Heart right ventricle (tissue), 16 donors: ENCODE results near the gene FAF1. TPM values are rescaled to one million over a fixed set of nuclear protein-coding genes. Genes with fewer than 3 reads are reported as not detected.

Experiments used
- ATAC-seq, 8 donors: fragments of 200-7000 bp; cut with Tn5 transposase; one replicate each; pipeline ENCODE4 v1.9.1; 2020; ENCODE audit warnings: mild to moderate bottlenecking in 8 of 8, moderate library complexity in 8 of 8, moderate number of reproducible peaks in 1 of 8
- DNase-seq, 2 donors: peaks; one replicate each; pipeline ENCODE4 v3.0.0-alpha.2; 2020
- H3K27ac ChIP-seq, 10 donors: fragments of 200-600 bp; sonication (generic) in 2 of 10; one replicate each; pipeline versions ENCODE4 v1.5.0 to v1.8.0; 2020 to 2022; ENCODE audit warnings: mild to moderate bottlenecking in 3 of 10
- H3K27me3 ChIP-seq, 7 donors: fragments of 200-600 bp; one replicate each; pipeline ENCODE4 v1.8.0; 2021 to 2022; ENCODE audit warnings: mild to moderate bottlenecking in 2 of 7
- H3K36me3 ChIP-seq, 9 donors: fragments of 200-600 bp; sonication (generic) in 1 of 9; one replicate each; pipeline versions ENCODE4 v1.5.0 to v1.8.0; 2020 to 2022; ENCODE audit warnings: mild to moderate bottlenecking in 2 of 9
- H3K4me1 ChIP-seq, 9 donors: fragments of 200-600 bp; sonication (generic) in 1 of 9; one replicate each; pipeline versions ENCODE4 v1.5.0 to v1.8.0; 2020 to 2022; ENCODE audit warnings: mild to moderate bottlenecking in 4 of 9
- H3K4me3 ChIP-seq, 10 donors: fragments of 200-600 bp; sonication (generic) in 2 of 10; one replicate each; pipeline versions ENCODE4 v1.5.0 to v1.8.0; 2020 to 2022; ENCODE audit warnings: mild to moderate bottlenecking in 7 of 10, moderate library complexity in 2 of 10
- H3K9me3 ChIP-seq, 11 donors: fragments of 200-600 bp in 10 of 11; sonication (generic) in 2 of 11; one replicate each; pipeline versions ENCODE4 v1.5.0 to v1.8.0; 2013 to 2022; ENCODE audit warnings: mild to moderate bottlenecking in 2 of 11, control low read depth in 1 of 11, moderate library complexity in 1 of 11
- CTCF ChIP-seq, 9 donors: fragments of 200-600 bp; sonication (generic) in 2 of 9; IDR thresholded peaks; one replicate each; pipeline versions ENCODE4 v1.5.0 to v1.8.0; 2021 to 2022; ENCODE audit warnings: antibody characterized with exemption in 9 of 9, mild to moderate bottlenecking in 5 of 9, moderate library complexity in 1 of 9
- WGBS, 2 donors: extraction: QIAGEN DNeasy Blood & Tissue Kit; methylation state at CpG; one replicate each; pipeline ENCODE4 v1.1.7; 2013; ENCODE audit warnings: inconsistent platforms in 1 of 2; 5-methylcytosine and 5-hydroxymethylcytosine counted together
- intact Hi-C, 10 donors: fragments of 100-400 bp; cut with DNase I; formaldehyde crosslinking; loops; one replicate each; pipeline versions ENCODE4 v1.11.1 to v1.14.2; 2022
- polyA plus RNA-seq, 2 donors: library from polyadenylated mRNA; stranded (reverse); fragments of 200-250 nt; gene quantifications; one replicate each; pipeline ENCODE4 v1.2.3, GENCODE V29; 2013
- total RNA-seq, 10 donors: library from RNA; stranded (reverse); fragmentation: NEBNext Ultra II Directional in 3 of 10; extraction: Animal tissue kit (Norgen Biotek cat#: 25700) in 3 of 10; gene quantifications; one replicate each; pipeline versions ENCODE4 v1.2.1 to v1.2.4, GENCODE V29; 2021 to 2023
- donor health status: Arrhythmogenic right ventricular cardiomyopathy.
- donor health status: ischemic (EF 13 %, LVEDD 7.1; RV severe dilation, severe dysfunction).
- donor health status: healthy with polysubstance abuse.
- donor health status: DM: no; HTN: yes; CAD: no.
- donor health status: DM: no; HTN: no; CAD: no.
- donor health status: ischemic (EF 25% LVEDD 6.9; RV normal size, moderate dysfunction).
- donor health status: ischemic (EF 25% LVEDD 5.7; RV mildly dilated, moderate dysfunction).
- donor health status: healthy.
- donor health status: DM: yes; HTN: yes; CAD: no.
- donor health status: Ischemic cardiomyopathy.
- donor health status: ischemic (EF 35%, LVEDD 5.7; RV mildly dilated, moderate dysfunction).
- donor health status: nonischemic (EF 11% LVEDD 7.7; RV severe dilation, severe dysfunction).
- donor health status: DM: yes; HTN: yes; CAD: no.
- donor health status: PGD.
- donor health status: ischemic (EF 29% LVEDD 5.4; RV normal size, mild dysfunction).
- donor health status: nonischemic (EF 23%, LVEDD 6.1; RV moderate dilation, normal function).

Gene FAF1
- total and polyA plus RNA-seq, 12 donors = 30.9 to 102 (median 88.9) TPM

- H3K36me3 ChIP-seq = peaks cover 0 to 17% (median 0%) of the 10 kb centered on the region in 9 donors
- no peaks in the 10 kb centered on the region for H3K4me1 ChIP-seq
- intact Hi-C loops = no loop called here
- H3K27me3 ChIP-seq = no peaks in the 10 kb centered on the region
- no peak for TF ChIP-seq CTCF (IDR thresholded peaks at IDR 0.05)
- no peak overlapping the region for H3K4me3 ChIP-seq
- ATAC-seq (no peak), DNase-seq (no peak)
- H3K27ac ChIP-seq = no peak overlapping the region
- H3K9me3 ChIP-seq = no peaks in the 10 kb centered on the region
- WGBS, 2 donors = 94 to 100% methylated on average over 1 of the region's 1 CpG
These were observed 314.9 kb downstream of the FAF1 start for GRCh38 chr1:50645139-50645538.

- Histone ChIP-seq H3K36me3 (peaks cover 0 to 17% (median 0%) of the 10 kb centered on the region in 9 donors), H3K27me3 (no peaks in the 10 kb centered on the region), H3K4me1 (no peaks in the 10 kb centered on the region), H3K4me3 (no peak overlapping the region), H3K27ac (no peak overlapping the region), H3K9me3 (no peaks in the 10 kb centered on the region)
- no peak for ATAC-seq
- 77 to 78% methylated on average over 2 of the region's 2 CpGs for WGBS, 2 donors
- no peak for TF ChIP-seq CTCF (IDR thresholded peaks at IDR 0.05)
- intact Hi-C loops = no loop called here
- DNase-seq = no peak
These were observed 315.5 kb downstream of the FAF1 start for GRCh38 chr1:50644447-50645105.

GRCh38 chr1:50637460-50637859 lies 322.6 kb downstream of the FAF1 start:
- ATAC-seq = no peak
- Histone ChIP-seq H3K27me3 (no peaks in the 10 kb centered on the region), H3K27ac (no peak overlapping the region), H3K4me1 (peaks cover 0 to 24% (median 0%) of the 10 kb centered on the region in 9 donors), H3K4me3 (no peak overlapping the region), H3K9me3 (no peaks in the 10 kb centered on the region), H3K36me3 (no peaks in the 10 kb centered on the region)
- DNase-seq = no peak
- WGBS, 2 donors = 64 to 81% methylated on average over 1 of the region's 1 CpG
- TF ChIP-seq CTCF (IDR thresholded peaks at IDR 0.05) = no peak
- intact Hi-C loops = no loop called here

DNA sequence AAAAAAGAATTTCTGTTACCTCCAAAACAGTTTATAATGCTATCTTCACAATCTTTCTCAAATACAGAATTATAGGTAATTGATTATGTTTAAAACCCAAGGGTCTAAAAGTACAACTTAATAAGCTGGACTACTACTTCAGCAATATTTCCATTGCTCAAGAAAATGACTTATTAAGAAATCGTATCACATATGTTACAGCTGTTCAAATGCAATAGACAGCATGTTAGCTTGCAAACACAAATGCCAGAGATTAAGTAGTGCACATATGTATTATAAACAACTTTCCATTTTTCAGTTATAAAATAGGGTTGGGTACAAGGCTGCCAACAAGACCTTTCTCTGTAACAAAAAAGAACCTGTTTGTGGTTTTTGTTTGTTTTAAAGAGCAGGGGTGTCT lies 325.8 kb downstream of the FAF1 start:
- intact Hi-C loops = no loop called here

More for the DNA sequence above, 325.8 kb downstream of the FAF1 start:
- no peak for ATAC-seq
- Histone ChIP-seq H3K4me3 (no peak overlapping the region), H3K27ac (no peak overlapping the region), H3K9me3 (no peaks in the 10 kb centered on the region), H3K4me1 (peaks cover 0 to 24% (median 0%) of the 10 kb centered on the region in 9 donors), H3K27me3 (no peaks in the 10 kb centered on the region), H3K36me3 (no peaks in the 10 kb centered on the region)
- DNase-seq = no peak
- whole genome bisulfite sequencing, 2 donors = 70 to 74% methylated on average over 1 of the region's 1 CpG
- no peak for TF ChIP-seq CTCF (IDR thresholded peaks at IDR 0.05)
